AG04449 (cell line): ENCODE data around the gene SIPA1L3.

Experiments
- CTCF ChIA-PET: fragments of 350-600 bp; formaldehyde crosslinking; extraction: SDS; loops from one replicate; lab custom pipeline; 2021; ENCODE audit warnings: antibody characterized with exemption; lab: Yijun Ruan, JAX
- POLR2A ChIA-PET: fragments of 400-600, 350-600 bp; formaldehyde crosslinking; extraction: SDS; loops from one replicate; lab custom pipeline; 2020; ENCODE audit warnings: antibody characterized with exemption, inconsistent platforms; lab: Yijun Ruan, JAX
- DNase-seq: peaks from one replicate; pipeline ENCODE4 v3.0.0-alpha.2; 2010; ENCODE audit warnings: low read depth, low spot score
- H3K4me3 ChIP-seq: 2 replicates; pipeline ENCODE4 v1.5.1; 2011; ENCODE audit warnings: low read depth, mild to moderate bottlenecking, control low read depth, low read length
- CTCF ChIP-seq: IDR thresholded peaks from one replicate; pipeline ENCODE4 v1.5.1; 2011; ENCODE audit warnings: mild to moderate bottlenecking, moderate library complexity, low read length, control low read depth, inconsistent platforms; ENCODE audit not compliant: insufficient read depth; ENCODE audit errors: missing control alignments

The SIPA1L3 gene

GRCh38 chr19:38234615-38235014 is 327.6 kb downstream of the SIPA1L3 start:
- no peak for DNase-seq
- TF ChIP-seq CTCF, result no peak
- ChIA-PET CTCF (interaction anchor here (0.6 to 7.7 kb wide), 31 partner anchors 9 to 400 kb away, joined by 3 to 94 read pairs (median 4); partner anchors contain the start of genes CATSPERG, FAM98C, GGN and PSMD8), POLR2A (interaction anchor here (1.1 kb wide), 1 partner anchor 168 kb away, joined by 3 read pairs; the partner anchor contains the start of gene FAM98C)
- H3K4me3 ChIP-seq, result no peak overlapping the region

DNA sequence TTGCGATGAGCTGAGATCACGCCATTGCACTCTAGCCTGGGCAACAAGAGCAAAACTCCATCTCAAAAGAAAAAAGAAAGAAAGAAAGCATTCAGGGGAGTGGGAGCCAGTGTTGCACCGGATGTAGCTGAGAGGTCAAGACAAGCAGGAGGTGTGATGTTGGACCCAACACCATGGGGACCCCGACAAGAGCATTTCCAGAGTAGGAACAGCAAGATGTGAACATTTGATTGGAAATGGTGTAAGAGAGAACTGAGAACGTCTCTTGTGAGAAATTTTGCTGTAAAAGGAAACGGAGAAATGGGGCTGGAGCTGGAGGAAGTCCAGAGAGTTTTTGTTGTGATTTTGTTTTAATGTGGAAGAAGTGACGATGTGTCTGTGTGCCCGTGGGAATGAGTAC is 332.8 kb downstream of the SIPA1L3 start:
- no peak for DNase-seq
- CTCF ChIA-PET, result interaction anchor here (0.9 to 13.3 kb wide), 10 partner anchors 8 to 338 kb away, joined by 3 to 298 read pairs (median 4); partner anchors contain the start of genes CATSPERG and FAM98C
- no peak for TF ChIP-seq CTCF
- H3K4me3 ChIP-seq, result no peak overlapping the region
- POLR2A ChIA-PET, result no interaction called here

DNA sequence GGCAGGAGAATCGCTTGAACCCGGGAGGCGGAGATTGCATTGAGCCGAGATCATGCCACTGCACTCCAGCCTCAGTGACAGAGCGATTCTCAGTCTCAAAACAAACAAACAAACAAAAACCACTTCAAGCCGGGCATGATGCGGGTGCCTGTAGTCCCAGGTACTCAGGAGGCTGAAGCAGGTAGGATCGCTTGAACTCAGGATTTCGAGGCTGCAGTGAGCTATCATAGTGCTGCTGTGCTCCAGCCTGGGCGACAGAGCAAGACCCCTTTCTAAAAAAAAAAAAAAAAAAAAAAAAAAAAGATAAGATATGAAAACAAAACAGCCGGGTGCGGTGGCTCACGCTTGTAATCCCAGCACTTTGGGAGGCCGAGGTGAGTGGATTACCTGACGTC is 336.3 kb downstream of the SIPA1L3 start:
- no peak for TF ChIP-seq CTCF
- POLR2A ChIA-PET, result no interaction called here
- CTCF ChIA-PET, result interaction anchor here (0.7 to 13.3 kb wide), 31 partner anchors 11 to 392 kb away, joined by 3 to 298 read pairs (median 8); partner anchors contain the start of genes CATSPERG, FAM98C, GGN and PPP1R14A
- no peak for DNase-seq
- H3K4me3 ChIP-seq, result no peak overlapping the region

DNA sequence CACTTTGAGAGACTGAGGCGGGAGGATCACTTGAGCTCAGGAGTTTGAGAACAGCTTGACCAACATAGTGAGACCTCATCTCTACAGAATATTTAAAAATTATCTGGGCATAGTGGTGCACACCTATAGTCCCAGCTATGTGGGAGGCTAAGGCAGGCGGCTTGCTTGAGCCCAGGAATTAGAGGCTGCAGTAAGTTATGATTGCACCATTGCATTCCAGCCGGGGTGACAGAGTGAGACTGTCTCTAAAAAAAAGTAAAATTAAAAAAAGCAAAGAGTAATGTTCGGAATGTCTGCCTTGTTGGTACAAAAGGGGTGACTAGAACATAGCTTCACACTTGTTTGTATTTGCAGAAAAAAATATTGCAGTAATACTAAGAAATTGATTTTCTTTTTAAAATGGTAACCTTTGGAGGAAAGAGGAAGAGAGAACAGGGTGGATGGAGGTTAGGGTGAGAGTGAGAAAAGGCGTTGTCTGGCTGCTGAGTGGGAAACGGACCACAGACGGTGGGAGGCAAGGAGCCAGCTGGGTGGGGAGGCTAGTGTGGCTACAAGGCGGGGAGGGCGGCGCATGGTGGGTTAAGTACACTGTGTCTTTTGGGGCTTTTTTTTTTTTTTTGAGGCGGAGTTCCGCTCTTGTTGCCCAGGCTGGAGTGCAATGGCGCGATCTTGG is 339.0 kb downstream of the SIPA1L3 start:
- POLR2A ChIA-PET, result interaction anchor here (0.8 to 1.1 kb wide), 2 partner anchors 87 to 128 kb away, joined by 4 to 6 read pairs; partner anchors contain the start of gene PSMD8
- H3K4me3 ChIP-seq, result no peak overlapping the region
- TF ChIP-seq CTCF, result no peak
- CTCF ChIA-PET, result interaction anchor here (0.8 to 13.3 kb wide), 16 partner anchors 8 to 350 kb away, joined by 3 to 298 read pairs (median 13); partner anchors contain the start of genes CATSPERG, GGN, PPP1R14A and PSMD8
- no peak for DNase-seq

DNA sequence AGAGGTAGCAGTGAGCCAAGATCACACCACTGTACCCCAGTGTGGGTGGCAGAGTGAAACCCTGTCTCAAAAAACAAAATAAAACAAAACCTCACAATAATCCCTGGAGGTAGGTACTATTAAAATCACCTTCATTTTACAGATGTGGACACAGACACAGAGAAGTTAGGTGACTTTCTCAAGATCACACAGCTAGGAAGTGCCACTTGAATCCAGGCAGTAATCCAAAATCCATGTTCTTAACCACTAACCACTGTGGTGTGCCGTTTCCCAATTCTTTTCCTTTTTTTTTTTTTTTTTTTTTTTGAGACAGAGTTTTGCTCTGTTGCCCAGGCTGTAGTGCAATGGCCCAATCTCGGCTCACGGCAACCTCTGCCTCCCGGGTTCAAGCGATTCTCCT is 340.1 kb downstream of the SIPA1L3 start:
- no peak overlapping the region for H3K4me3 ChIP-seq
- POLR2A ChIA-PET, result no interaction called here
- DNase-seq, result no peak
- no peak for TF ChIP-seq CTCF
- CTCF ChIA-PET, result interaction anchor here (0.8 to 13.3 kb wide), 9 partner anchors 7 to 349 kb away, joined by 3 to 298 read pairs (median 7); partner anchors contain the start of genes CATSPERG, GGN, PPP1R14A and SPRED3

- no peak overlapping the region for H3K4me3 ChIP-seq
- ChIA-PET CTCF (interaction anchor here (1.1 to 13.3 kb wide), 3 partner anchors 7 to 84 kb away, joined by 4 to 298 read pairs (median 47); partner anchors contain the start of genes CATSPERG and PPP1R14A), POLR2A (no interaction called here)
- TF ChIP-seq CTCF, result no peak
- DNase-seq, result no peak
Measured at GRCh38 chr19:38247734-38248268, 340.8 kb downstream of the SIPA1L3 start.
